Mucosa of gallbladder (tissue), 1 donor: ENCODE measurements around the gene OSBPL10. TPM values are rescaled to one million over a fixed set of nuclear protein-coding genes. Genes with fewer than 3 reads are reported as not detected.

Source experiments
- DNase-seq: peaks from one replicate; pipeline ENCODE4 v3.0.0-alpha.2; 2020; ENCODE audit warnings: low spot score
- total RNA-seq: library from RNA; stranded (reverse); gene quantifications from one replicate; pipeline ENCODE4 v1.2.1, GENCODE V29; 2021
- donor health status: DM: no; HTN: no; CAD: no.

Gene OSBPL10
- total RNA-seq, 1 donor from 2014 or later = 70.6 TPM

- DNase-seq = no peak
Measured at GRCh38 chr3:31858439-31858838, 122.6 kb downstream of the OSBPL10 start.

- no peak for DNase-seq
Measured at GRCh38 chr3:31853580-31853979, 127.5 kb downstream of the OSBPL10 start.

DNA sequence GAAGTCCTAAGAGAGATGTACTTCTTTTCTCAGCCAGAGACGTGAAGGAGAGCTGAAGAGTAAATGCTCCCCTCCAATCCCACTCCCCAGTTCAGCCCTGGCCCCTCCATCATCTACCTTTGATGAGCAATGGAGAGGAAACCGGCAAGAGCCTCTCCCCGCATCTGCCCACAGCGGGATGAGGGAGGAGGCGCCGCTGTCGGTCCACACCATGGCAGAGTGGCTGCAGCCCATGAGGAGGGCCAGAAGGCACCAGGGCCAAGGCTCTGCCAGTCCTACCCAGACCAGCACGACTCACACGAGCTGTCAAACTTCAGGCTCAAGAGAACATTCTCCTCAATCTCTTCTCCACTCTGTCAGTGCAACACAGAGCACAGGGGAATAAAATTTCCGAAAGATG, 129.8 kb downstream of the OSBPL10 start:
- no peak for DNase-seq

DNA sequence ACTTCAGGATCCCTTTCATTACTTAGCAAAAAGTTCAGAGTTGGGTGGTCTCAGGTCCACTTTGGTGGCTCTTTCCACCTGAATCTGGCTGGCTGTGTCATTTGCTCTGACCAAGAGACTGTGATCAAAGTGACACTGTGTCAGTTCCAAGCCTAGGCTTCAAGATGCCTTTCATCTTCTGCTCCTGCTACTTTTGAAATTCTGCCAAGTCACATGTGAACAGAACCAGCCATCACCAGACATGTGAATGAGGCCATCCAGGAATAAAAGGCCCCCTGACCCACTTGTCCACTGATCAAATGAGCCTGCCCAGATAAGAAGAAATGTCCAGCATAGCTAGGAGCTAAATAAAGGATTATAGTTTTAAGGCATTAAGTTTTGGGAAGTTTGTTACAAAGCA, 132.2 kb downstream of the OSBPL10 start:
- DNase-seq = no peak

DNA sequence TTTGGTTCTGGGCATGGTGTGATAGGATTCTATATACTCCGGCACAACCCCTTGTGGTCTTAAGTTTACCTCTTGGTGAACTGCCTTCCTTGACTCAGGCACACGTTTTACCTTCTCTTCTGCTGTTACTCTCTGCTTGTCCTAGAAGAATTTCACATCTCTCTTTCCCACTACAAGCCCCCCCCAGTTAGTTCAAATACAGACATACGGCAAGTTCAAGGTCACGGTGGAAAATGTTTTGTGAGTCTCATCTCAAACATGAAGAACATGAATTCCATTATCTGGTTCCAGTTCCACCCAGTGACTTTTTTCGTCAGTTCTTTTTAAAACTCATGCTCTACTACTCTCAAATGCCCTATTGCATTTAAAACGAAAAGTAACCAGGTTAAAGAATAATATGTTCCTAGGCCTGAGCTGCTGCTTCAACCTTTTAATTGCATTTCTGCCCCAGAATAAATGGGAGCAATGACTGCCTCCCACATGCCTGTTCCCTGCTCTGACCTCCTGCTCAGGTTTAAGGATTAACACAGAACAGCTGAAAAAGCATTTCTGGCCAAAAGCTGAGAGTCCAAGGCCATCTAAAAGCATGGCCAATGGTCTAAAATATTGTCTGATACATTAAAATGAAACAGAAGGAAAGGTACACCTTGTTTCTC, 132.8 kb downstream of the OSBPL10 start:
- DNase-seq = no peak

- no peak for DNase-seq
Measured at GRCh38 chr3:31847760-31848159, 133.3 kb downstream of the OSBPL10 start.

GRCh38 chr3:31841515-31841914, 139.5 kb downstream of the OSBPL10 start:
- DNase-seq = no peak

- no peak for DNase-seq
Measured at GRCh38 chr3:31840252-31840651, 140.8 kb downstream of the OSBPL10 start.

DNA sequence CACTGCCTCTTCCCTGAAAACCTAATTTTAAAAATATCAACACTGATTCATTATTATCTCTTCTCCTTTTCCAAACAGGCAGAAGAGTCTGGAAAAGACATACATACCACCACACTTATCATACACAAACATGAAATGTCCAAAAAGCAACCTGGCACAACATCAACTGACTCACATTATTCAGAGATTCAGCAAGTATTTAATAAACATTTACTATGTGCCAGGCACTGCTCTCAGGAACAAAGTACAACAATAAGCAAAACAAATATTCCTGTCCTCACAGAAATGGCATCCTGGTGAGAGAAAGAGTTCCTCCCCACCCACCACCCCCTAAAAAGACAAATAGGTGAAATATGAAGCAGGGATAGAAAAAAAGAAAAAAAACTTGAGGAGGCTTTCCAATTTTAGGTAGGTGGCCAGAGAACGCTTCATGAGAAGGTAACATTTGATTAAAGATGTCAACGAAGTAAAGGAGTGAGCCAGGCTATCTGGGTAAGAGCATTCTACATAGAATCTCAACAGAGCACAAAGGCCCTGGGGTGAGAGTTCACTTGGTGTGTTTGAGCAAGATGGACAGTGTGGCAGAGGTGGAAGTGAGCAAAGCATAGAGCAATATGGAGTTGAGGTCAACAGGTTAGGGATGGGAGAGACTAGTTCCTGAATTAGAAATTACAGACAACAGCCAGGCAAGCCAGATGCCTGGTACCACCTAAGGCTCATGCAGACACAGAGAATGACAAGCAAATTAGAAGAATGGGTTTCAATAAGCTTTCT, 141.7 kb downstream of the OSBPL10 start:
- DNase-seq = no peak

GRCh38 chr3:31836131-31837075, 144.7 kb downstream of the OSBPL10 start:
- no peak for DNase-seq

GRCh38 chr3:31833391-31834190, 147.5 kb downstream of the OSBPL10 start:
- DNase-seq = no peak

GRCh38 chr3:31832551-31832950, 148.5 kb downstream of the OSBPL10 start:
- DNase-seq = no peak

DNA sequence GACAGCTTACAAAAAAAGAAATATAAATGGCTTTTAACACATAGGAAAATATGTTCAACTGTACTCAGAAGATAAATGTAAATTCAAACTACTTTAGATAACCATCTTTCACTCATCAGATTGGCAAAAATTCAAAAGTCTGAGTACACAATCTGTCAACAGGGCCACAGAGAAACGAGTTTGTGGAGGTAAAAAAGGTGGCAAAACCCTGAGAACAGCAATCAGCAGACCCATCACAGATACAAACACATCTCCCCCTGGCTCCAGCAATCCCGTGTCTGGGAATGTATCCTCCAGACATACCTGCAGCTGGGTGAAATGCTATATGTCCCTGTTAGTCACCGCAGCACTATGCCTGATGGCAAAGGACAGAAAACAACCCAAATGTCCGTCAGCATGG, 149.5 kb downstream of the OSBPL10 start:
- no peak for DNase-seq

GRCh38 chr3:31829826-31830426, 151.1 kb downstream of the OSBPL10 start:
- no peak for DNase-seq

DNA sequence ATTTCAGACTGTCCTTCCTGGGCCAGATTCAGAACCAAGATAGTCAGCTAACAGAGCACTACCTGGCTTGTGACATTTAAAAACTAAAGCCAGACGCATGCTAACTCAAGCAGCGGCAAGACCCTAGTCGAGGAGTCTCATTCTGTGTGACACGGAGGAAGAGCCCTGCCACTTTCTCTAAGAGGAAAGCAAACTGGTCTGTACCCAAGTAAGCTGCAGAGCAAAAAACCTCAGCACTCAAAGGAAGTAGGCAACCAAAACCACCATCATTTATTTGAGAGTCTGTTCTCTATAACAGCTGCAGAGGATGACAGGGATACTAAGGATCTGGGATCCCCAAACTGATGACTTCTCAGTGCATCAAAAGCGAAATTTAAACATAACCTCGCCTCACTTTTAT, 152.1 kb downstream of the OSBPL10 start:
- no peak for DNase-seq

DNA sequence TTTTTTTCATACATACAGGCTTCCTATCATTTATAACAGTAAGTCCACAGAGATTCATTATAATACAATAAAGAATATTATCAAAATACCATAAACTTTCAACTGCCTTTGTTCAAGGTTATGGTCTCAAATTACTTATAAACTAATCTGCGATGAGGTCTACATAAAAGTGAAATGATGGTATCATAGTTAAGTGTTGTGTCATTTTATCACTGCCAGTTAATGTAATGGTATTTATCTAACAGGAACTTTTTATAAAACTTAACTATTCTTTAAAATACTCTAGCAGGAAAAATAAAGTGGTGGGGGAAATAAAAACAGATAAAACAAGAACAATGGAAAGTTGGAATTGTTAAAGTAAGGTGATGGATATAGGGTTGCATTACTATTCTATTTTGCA, 153.1 kb downstream of the OSBPL10 start:
- DNase-seq = no peak

DNA sequence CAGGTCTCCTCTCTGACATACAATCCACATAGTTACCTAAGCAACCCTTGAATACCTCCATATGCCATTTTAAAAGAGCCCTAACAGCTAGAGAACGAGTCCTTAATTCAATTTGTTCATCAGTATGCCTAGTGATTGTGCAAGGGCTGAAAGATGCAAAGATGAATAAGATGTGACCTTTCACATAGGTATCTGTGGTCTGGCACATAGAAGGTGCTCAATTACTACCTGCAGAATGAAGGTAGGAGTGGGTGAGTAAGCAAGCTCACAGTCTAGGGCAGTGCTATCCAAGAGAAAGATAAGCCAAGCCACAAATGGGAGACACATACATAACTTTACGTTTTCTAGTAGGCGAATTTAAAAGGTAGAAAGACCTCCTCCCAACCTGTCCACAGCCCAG, 157.9 kb downstream of the OSBPL10 start:
- DNase-seq = no peak

DNA sequence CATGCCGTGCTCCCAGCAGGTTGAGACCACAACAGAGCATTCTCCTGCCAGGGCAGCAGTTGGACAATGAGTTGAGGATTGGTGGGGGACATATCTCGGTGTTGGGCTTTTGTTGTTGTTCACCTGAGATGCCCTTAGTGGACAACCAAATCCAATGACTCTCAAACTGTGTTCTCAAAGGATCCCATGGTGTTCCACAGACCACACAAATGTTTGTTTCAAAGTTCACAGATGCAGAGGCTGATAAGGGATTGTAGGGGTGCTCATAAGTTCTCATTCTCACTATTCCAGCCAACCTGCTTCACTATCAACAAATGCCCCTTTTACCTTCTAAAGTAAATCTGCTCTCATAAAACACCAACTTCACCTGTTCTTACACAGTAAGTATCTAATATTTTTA, 159.9 kb downstream of the OSBPL10 start:
- DNase-seq = no peak

DNA sequence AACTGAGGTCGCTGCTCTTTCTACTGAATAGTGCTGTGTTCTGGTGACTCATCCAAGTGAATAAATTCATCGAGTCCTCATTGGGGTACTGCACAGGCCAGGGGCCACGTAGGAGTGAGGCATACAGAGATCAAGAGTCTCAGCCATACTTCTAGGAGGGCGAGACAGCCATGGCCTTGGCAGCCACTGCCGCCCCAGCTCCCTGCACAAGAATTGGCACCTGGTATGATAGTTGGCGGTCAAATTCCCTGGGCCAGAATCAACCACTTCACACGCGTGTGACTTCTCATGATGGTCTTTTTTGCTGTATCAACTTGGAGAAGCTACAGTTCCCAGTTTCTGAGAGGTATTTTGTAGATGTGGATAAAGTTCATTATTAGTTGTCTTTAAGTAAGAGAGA, 161.6 kb downstream of the OSBPL10 start:
- no peak for DNase-seq

DNA sequence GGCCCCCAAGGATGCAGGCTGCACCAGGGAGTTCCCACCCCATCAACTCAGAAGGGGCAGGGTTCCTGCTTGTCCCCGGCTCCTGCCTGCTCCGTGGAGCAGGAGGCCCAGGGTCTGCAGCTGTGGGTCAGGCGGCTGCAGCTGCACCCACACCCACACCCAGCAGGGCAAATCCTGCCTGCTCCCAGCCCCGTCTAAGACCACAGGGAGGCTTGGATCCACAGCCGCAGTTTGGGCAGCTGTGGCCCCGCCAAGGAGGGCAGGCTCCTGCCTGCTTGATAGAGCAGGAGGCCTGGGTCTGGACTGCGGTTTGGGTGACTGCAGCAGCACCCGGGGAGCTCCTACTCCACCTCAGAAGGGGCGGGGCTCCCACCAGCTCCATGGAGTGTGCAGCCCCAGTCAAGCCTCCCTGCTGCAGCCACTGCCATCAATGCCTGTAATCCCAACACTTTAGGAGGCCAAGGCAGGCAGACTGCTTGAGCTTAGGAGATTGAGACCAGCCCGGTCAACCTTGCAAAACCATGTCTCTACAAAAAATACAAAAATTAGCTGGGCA, 163.6 kb downstream of the OSBPL10 start:
- no peak for DNase-seq
